ENCODE measurements around the gene KRT80. TPM values are rescaled to one million over a fixed set of nuclear protein-coding genes. Genes with fewer than 3 reads are reported as not detected.
A peak's percentile ranks its signal among the peaks of the same experiment; 100 is the strongest.

The KRT80 gene
- polyA plus RNA-seq, 2 donors, result 40.9 to 53.9 TPM

DNA sequence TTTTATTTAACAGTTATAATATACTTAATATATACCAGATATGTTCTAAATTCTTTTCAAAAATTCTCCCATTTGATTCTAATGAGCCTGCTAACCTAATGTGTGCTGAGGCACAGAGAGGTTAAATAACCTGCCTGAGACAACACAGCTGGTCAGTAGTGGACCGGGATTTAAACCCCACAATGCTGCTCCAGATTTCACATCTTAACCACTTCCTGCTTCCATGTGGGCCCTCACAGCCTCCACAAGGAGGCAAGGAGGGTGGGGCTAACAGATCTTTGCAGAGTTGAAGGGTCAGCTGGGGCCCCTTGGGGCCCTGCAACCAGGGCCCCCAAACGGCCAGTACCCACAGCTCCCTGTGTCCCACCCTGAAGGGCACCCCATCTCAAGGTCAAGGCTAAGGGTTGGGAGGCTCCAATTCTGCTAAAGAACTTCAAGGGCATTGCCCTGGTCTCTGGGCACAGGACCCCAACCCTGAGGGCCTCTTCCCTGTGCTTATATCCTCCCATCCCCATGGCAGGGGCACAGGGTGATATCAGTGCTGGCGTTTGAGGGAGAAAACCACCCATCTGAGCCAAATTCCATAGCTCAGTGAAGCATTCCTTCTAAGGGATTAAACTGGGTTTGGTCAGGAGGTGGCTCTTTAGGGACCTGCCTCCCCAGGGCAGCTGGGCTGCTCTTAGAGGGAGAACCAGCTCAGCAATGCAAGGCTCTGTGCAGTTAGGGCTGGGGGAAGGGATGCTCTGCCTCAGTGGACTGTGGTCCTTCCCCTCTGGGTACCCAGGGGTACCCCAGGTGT, 2.2 kb downstream of the KRT80 start:
- peaks cover 4 to 33% of the 10 kb centered on the region in 2 donors for H3K4me1 ChIP-seq (ENCODE audit: control insufficient read depth in 2 of 2, insufficient read depth in 2 of 2, low read length in 1 of 2)
- peak overlapping the region in 1 of 2 donors; percentile 86 for H3K27ac ChIP-seq (ENCODE audit: low read depth in 2 of 2, low read length in 1 of 2)
- no peaks in the 10 kb centered on the region for H3K27me3 ChIP-seq (ENCODE audit: control insufficient read depth in 1 of 2, insufficient read depth in 2 of 2, low read length in 2 of 2)
- WGBS, 2 donors, result 57% methylated on average over 3 of the region's 3 CpGs
- H3K4me3 ChIP-seq (ENCODE audit: low read depth in 1 of 2, low read length in 2 of 2), result peak overlapping the region; percentile 24 to 47
- H3K36me3 ChIP-seq (ENCODE audit: control insufficient read depth in 2 of 2, insufficient read depth in 2 of 2, low read length in 1 of 2), result peaks cover 0 to 3% of the 10 kb centered on the region in 2 donors
- no peaks in the 10 kb centered on the region for H3K9me3 ChIP-seq (ENCODE audit: control insufficient read depth in 2 of 2, insufficient read depth in 1 of 2, low read depth in 1 of 2, low read length in 1 of 2)

DNA sequence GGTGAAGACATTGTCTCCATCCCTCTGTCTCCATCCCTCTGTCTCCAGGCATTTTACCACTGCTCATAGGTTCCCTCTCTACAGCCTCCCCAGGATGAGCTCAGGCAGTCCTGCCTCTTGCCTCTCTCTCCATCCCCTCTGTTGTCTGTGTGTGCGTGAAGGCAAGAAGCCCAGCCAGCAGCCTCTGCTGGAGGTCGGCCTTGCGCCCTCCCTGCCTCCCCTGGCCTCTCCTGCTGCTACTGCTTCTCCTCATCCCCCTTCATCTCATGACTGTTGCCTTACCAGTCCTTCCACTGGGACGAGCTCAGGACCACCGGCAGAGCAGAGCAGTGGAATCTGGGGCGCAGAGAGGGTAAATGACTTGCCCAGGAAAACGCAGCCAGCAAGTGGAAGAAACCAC, 3.2 kb downstream of the KRT80 start:
- Histone ChIP-seq H3K27me3 (ENCODE audit: control insufficient read depth in 1 of 2, insufficient read depth in 2 of 2, low read length in 2 of 2) (no peaks in the 10 kb centered on the region), H3K27ac (ENCODE audit: low read depth in 2 of 2, low read length in 1 of 2) (peak overlapping the region in 1 of 2 donors; percentile 86), H3K36me3 (ENCODE audit: control insufficient read depth in 2 of 2, insufficient read depth in 2 of 2, low read length in 1 of 2) (peaks cover 0 to 5% of the 10 kb centered on the region in 2 donors), H3K4me3 (ENCODE audit: low read depth in 1 of 2, low read length in 2 of 2) (no peak overlapping the region), H3K4me1 (ENCODE audit: control insufficient read depth in 2 of 2, insufficient read depth in 2 of 2, low read length in 1 of 2) (peaks cover 4 to 32% of the 10 kb centered on the region in 2 donors), H3K9me3 (ENCODE audit: control insufficient read depth in 2 of 2, insufficient read depth in 1 of 2, low read depth in 1 of 2, low read length in 1 of 2) (no peaks in the 10 kb centered on the region)
- WGBS, 2 donors, result 92 to 96% methylated on average over 7 of the region's 7 CpGs

DNA sequence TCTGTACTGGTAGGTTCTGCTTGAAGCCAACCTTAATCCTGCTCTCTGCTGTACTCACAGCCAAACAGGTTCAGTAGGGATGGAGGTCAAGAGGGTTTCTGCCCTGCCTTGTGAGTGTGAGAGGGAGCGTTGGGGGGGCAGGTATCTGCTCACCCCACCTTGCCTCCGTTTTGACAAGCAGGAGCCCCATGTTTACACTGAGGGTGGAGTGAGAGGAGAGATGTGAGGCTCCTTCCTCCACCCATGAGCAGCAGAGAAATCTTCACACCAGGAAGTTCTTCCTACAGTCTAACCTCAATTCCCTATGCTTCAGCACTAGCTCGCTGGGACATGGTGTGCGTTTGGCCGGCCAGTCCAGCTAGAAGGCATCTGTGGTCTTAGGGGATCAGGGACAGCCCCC, 4.2 kb downstream of the KRT80 start:
- Histone ChIP-seq H3K4me1 (ENCODE audit: control insufficient read depth in 2 of 2, insufficient read depth in 2 of 2, low read length in 1 of 2) (peaks cover 6 to 25% of the 10 kb centered on the region in 2 donors), H3K36me3 (ENCODE audit: control insufficient read depth in 2 of 2, insufficient read depth in 2 of 2, low read length in 1 of 2) (peaks cover 0 to 5% of the 10 kb centered on the region in 2 donors), H3K4me3 (ENCODE audit: low read depth in 1 of 2, low read length in 2 of 2) (no peak overlapping the region), H3K9me3 (ENCODE audit: control insufficient read depth in 2 of 2, insufficient read depth in 1 of 2, low read depth in 1 of 2, low read length in 1 of 2) (no peaks in the 10 kb centered on the region), H3K27ac (ENCODE audit: low read depth in 2 of 2, low read length in 1 of 2) (peak overlapping the region; percentile 35 to 86), H3K27me3 (ENCODE audit: control insufficient read depth in 1 of 2, insufficient read depth in 2 of 2, low read length in 2 of 2) (no peaks in the 10 kb centered on the region)
- WGBS, 2 donors, result 71 to 79% methylated on average over 5 of the region's 5 CpGs

GRCh38 chr12:52187206-52187605, 4.6 kb downstream of the KRT80 start:
- H3K9me3 ChIP-seq (ENCODE audit: control insufficient read depth in 2 of 2, insufficient read depth in 1 of 2, low read depth in 1 of 2, low read length in 1 of 2), result no peaks in the 10 kb centered on the region
- H3K36me3 ChIP-seq (ENCODE audit: control insufficient read depth in 2 of 2, insufficient read depth in 2 of 2, low read length in 1 of 2), result peaks cover 0 to 5% of the 10 kb centered on the region in 2 donors
- WGBS, 2 donors, result 84 to 91% methylated on average over 11 of the region's 11 CpGs
- peak overlapping the region in 1 of 2 donors; percentile 86 for H3K27ac ChIP-seq (ENCODE audit: low read depth in 2 of 2, low read length in 1 of 2)
- H3K4me3 ChIP-seq (ENCODE audit: low read depth in 1 of 2, low read length in 2 of 2), result no peak overlapping the region
- no peaks in the 10 kb centered on the region for H3K27me3 ChIP-seq (ENCODE audit: control insufficient read depth in 1 of 2, insufficient read depth in 2 of 2, low read length in 2 of 2)
- peaks cover 6 to 22% of the 10 kb centered on the region in 2 donors for H3K4me1 ChIP-seq (ENCODE audit: control insufficient read depth in 2 of 2, insufficient read depth in 2 of 2, low read length in 1 of 2)

DNA sequence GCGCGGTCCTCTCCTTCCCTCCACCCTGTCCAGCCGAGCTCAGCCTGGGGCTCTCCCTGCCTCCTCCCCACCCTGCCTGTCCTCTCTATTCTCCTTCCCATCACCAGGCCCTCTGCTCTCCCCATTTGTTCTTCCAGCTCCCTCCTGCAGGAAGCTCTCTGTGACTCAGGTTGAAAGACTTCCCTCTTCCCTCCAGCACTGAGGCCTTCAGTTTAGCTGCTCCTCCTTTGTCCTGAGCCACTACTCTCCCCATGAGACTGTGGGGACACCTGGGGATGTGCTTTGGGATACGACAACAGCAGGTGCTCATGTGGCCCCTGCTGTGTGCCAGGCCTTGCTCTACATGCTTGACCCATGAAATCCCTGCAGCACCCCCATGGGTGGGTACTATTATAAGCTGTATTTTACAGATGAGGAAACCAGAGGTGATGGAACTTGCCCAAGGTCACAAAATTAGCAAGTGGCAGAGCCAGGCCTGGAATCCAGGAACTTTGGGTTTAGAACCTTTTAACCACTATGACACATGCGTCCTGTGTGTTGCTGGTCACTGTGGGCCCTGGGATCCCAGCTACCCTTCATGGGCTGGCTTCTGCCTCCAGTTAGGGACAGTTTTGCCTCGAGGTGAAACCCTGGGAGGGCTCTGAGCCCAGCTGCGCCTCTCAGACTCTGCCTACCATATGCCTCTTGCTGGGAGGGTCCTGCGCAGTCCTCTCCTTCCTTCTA, 5.5 kb downstream of the KRT80 start:
- peaks cover 6 to 15% of the 10 kb centered on the region in 2 donors for H3K4me1 ChIP-seq (ENCODE audit: control insufficient read depth in 2 of 2, insufficient read depth in 2 of 2, low read length in 1 of 2)
- no peaks in the 10 kb centered on the region for H3K27me3 ChIP-seq (ENCODE audit: control insufficient read depth in 1 of 2, insufficient read depth in 2 of 2, low read length in 2 of 2)
- H3K9me3 ChIP-seq (ENCODE audit: control insufficient read depth in 2 of 2, insufficient read depth in 1 of 2, low read depth in 1 of 2, low read length in 1 of 2), result no peaks in the 10 kb centered on the region
- H3K27ac ChIP-seq (ENCODE audit: low read depth in 2 of 2, low read length in 1 of 2), result peak overlapping the region in 1 of 2 donors; percentile 86
- peaks cover 0 to 5% of the 10 kb centered on the region in 2 donors for H3K36me3 ChIP-seq (ENCODE audit: control insufficient read depth in 2 of 2, insufficient read depth in 2 of 2, low read length in 1 of 2)
- WGBS, 2 donors, result 75 to 90% methylated on average over 8 of the region's 8 CpGs
- no peak overlapping the region for H3K4me3 ChIP-seq (ENCODE audit: low read depth in 1 of 2, low read length in 2 of 2)

DNA sequence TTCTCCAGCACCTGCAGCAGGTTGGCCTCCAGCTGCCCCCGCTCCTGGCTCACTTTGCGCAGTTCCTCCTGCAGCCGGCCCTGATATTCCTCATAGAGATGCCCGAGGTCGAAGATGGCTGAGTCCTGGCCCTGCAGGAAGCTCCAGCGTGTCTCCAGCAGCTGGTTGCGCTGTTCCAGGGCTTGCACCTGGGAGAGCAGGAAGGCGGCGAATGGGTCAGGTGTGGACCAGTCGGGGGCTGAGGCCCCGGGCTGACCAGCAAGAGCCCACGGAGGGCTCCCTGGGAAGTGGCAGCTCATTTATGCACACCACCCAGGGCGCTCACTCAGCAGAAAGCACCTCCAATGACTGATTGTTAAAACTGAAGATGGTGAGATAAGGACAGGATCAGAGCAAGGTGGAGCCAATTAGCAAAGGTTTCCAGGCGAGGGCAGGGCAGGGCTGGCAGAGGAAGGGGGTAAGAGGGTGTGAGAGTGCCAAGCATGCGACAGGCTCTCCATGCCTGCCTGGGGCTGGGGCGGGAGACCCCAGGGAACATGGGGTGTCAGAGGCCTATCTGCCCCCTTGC, 6.3 kb downstream of the KRT80 start:
- peak overlapping the region in 1 of 2 donors; percentile 24 for H3K27ac ChIP-seq (ENCODE audit: low read depth in 2 of 2, low read length in 1 of 2)
- H3K4me3 ChIP-seq (ENCODE audit: low read depth in 1 of 2, low read length in 2 of 2), result no peak overlapping the region
- no peaks in the 10 kb centered on the region for H3K9me3 ChIP-seq (ENCODE audit: control insufficient read depth in 2 of 2, insufficient read depth in 1 of 2, low read depth in 1 of 2, low read length in 1 of 2)
- H3K27me3 ChIP-seq (ENCODE audit: control insufficient read depth in 1 of 2, insufficient read depth in 2 of 2, low read length in 2 of 2), result no peaks in the 10 kb centered on the region
- peaks cover 0 to 5% of the 10 kb centered on the region in 2 donors for H3K36me3 ChIP-seq (ENCODE audit: control insufficient read depth in 2 of 2, insufficient read depth in 2 of 2, low read length in 1 of 2)
- 86 to 91% methylated on average over 16 of the region's 16 CpGs for WGBS, 2 donors
- H3K4me1 ChIP-seq (ENCODE audit: control insufficient read depth in 2 of 2, insufficient read depth in 2 of 2, low read length in 1 of 2), result peaks cover 6 to 11% of the 10 kb centered on the region in 2 donors

- 79 to 80% methylated on average over 6 of the region's 6 CpGs for WGBS, 2 donors
- Histone ChIP-seq H3K4me1 (ENCODE audit: control insufficient read depth in 2 of 2, insufficient read depth in 2 of 2, low read length in 1 of 2) (peaks cover 6 to 11% of the 10 kb centered on the region in 2 donors), H3K36me3 (ENCODE audit: control insufficient read depth in 2 of 2, insufficient read depth in 2 of 2, low read length in 1 of 2) (peaks cover 0 to 2% of the 10 kb centered on the region in 2 donors), H3K9me3 (ENCODE audit: control insufficient read depth in 2 of 2, insufficient read depth in 1 of 2, low read depth in 1 of 2, low read length in 1 of 2) (no peaks in the 10 kb centered on the region), H3K4me3 (ENCODE audit: low read depth in 1 of 2, low read length in 2 of 2) (no peak overlapping the region), H3K27ac (ENCODE audit: low read depth in 2 of 2, low read length in 1 of 2) (no peak overlapping the region), H3K27me3 (ENCODE audit: control insufficient read depth in 1 of 2, insufficient read depth in 2 of 2, low read length in 2 of 2) (no peaks in the 10 kb centered on the region)
Observed at GRCh38 chr12:52184813-52185212, 7.0 kb downstream of the KRT80 start.

- Histone ChIP-seq H3K4me3 (ENCODE audit: low read depth in 1 of 2, low read length in 2 of 2) (no peak overlapping the region), H3K4me1 (ENCODE audit: control insufficient read depth in 2 of 2, insufficient read depth in 2 of 2, low read length in 1 of 2) (peaks cover 6 to 11% of the 10 kb centered on the region in 2 donors), H3K27ac (ENCODE audit: low read depth in 2 of 2, low read length in 1 of 2) (peak overlapping the region; percentile 47 to 95), H3K36me3 (ENCODE audit: control insufficient read depth in 2 of 2, insufficient read depth in 2 of 2, low read length in 1 of 2) (peaks cover 0 to 2% of the 10 kb centered on the region in 2 donors), H3K27me3 (ENCODE audit: control insufficient read depth in 1 of 2, insufficient read depth in 2 of 2, low read length in 2 of 2) (no peaks in the 10 kb centered on the region), H3K9me3 (ENCODE audit: control insufficient read depth in 2 of 2, insufficient read depth in 1 of 2, low read depth in 1 of 2, low read length in 1 of 2) (no peaks in the 10 kb centered on the region)
- 74 to 86% methylated on average over 8 of the region's 8 CpGs for WGBS, 2 donors
Observed at GRCh38 chr12:52183971-52184370, 7.8 kb downstream of the KRT80 start.

- H3K27ac ChIP-seq (ENCODE audit: low read depth in 2 of 2, low read length in 1 of 2), result peak overlapping the region; percentile 47 to 95
- no peaks in the 10 kb centered on the region for H3K9me3 ChIP-seq (ENCODE audit: control insufficient read depth in 2 of 2, insufficient read depth in 1 of 2, low read depth in 1 of 2, low read length in 1 of 2)
- H3K4me3 ChIP-seq (ENCODE audit: low read depth in 1 of 2, low read length in 2 of 2), result no peak overlapping the region
- H3K27me3 ChIP-seq (ENCODE audit: control insufficient read depth in 1 of 2, insufficient read depth in 2 of 2, low read length in 2 of 2), result no peaks in the 10 kb centered on the region
- peaks cover 0 to 2% of the 10 kb centered on the region in 2 donors for H3K36me3 ChIP-seq (ENCODE audit: control insufficient read depth in 2 of 2, insufficient read depth in 2 of 2, low read length in 1 of 2)
- 41 to 55% methylated on average over 6 of the region's 6 CpGs for WGBS, 2 donors
- peaks cover 6 to 11% of the 10 kb centered on the region in 2 donors for H3K4me1 ChIP-seq (ENCODE audit: control insufficient read depth in 2 of 2, insufficient read depth in 2 of 2, low read length in 1 of 2)
Observed at GRCh38 chr12:52183544-52183910, 8.3 kb downstream of the KRT80 start.
